Effector memory CD8-positive, alpha-beta T cell (primary cell): ENCODE data around the gene EP400.
A peak's percentile ranks its signal among the peaks of the same experiment; 100 is the strongest.

Source experiments
- ATAC-seq: fragments of 150-1000 bp; cut with Tn5 transposase; replicated peaks from 2 replicates; pipeline ENCODE4 v1.10.0; 2021; ENCODE audit warnings: mild to moderate bottlenecking, moderate library complexity
- DNase-seq, 3 experiments: peaks; one replicate each; pipeline ENCODE4 v3.0.0; 2021
- H3K27ac Mint-ChIP-seq, 2 donors: one replicate each; pipeline ENCODE4 v1.8.0; 2022; ENCODE audit warnings: mild to moderate bottlenecking in 2 of 2, mixed read lengths in 2 of 2, moderate library complexity in 2 of 2
- H3K27me3 Mint-ChIP-seq, 2 donors: one replicate each; pipeline ENCODE4 v1.8.0; 2022; ENCODE audit warnings: mixed read lengths in 2 of 2
- H3K36me3 Mint-ChIP-seq: one replicate; pipeline ENCODE4 v1.8.0; 2022; ENCODE audit warnings: mild to moderate bottlenecking, moderate library complexity, mixed read lengths; ENCODE audit not compliant: insufficient read depth
- H3K4me1 Mint-ChIP-seq, 2 donors: one replicate each; pipeline ENCODE4 v1.8.0; 2022; ENCODE audit warnings: low read depth in 2 of 2, mixed read lengths in 2 of 2
- H3K4me3 Mint-ChIP-seq, 2 donors: one replicate each; pipeline ENCODE4 v1.8.0; 2022; ENCODE audit warnings: mild to moderate bottlenecking in 2 of 2, mixed read lengths in 2 of 2, moderate library complexity in 2 of 2
- H3K9me3 Mint-ChIP-seq, 2 donors: one replicate each; pipeline ENCODE4 v1.8.0; 2022; ENCODE audit warnings: mixed read lengths in 2 of 2

The EP400 gene

GRCh38 chr12:132003846-132004245, 54.1 kb downstream of the EP400 start:
- no peak for ATAC-seq
- Mint-ChIP-seq H3K4me3 (no peak overlapping the region), H3K36me3 (peaks cover 60% of the 10 kb centered on the region), H3K9me3 (no peaks in the 10 kb centered on the region), H3K27ac (no peak overlapping the region), H3K4me1 (peaks cover 2 to 6% of the 10 kb centered on the region in 2 donors), H3K27me3 (no peaks in the 10 kb centered on the region)
- no peak for DNase-seq

GRCh38 chr12:132004946-132005345, 55.2 kb downstream of the EP400 start:
- no peak for ATAC-seq
- Mint-ChIP-seq H3K27me3 (no peaks in the 10 kb centered on the region), H3K4me3 (no peak overlapping the region), H3K36me3 (peaks cover 58% of the 10 kb centered on the region), H3K27ac (no peak overlapping the region), H3K4me1 (peaks cover 2 to 6% of the 10 kb centered on the region in 2 donors), H3K9me3 (no peaks in the 10 kb centered on the region)
- no peak for DNase-seq

GRCh38 chr12:132006056-132006680, 56.4 kb downstream of the EP400 start:
- Mint-ChIP-seq H3K4me1 (peaks cover 2 to 6% of the 10 kb centered on the region in 2 donors), H3K27ac (no peak overlapping the region), H3K36me3 (peaks cover 62% of the 10 kb centered on the region), H3K4me3 (no peak overlapping the region), H3K27me3 (no peaks in the 10 kb centered on the region), H3K9me3 (no peaks in the 10 kb centered on the region)
- ATAC-seq = no peak
- DNase-seq = no peak

GRCh38 chr12:132007041-132007440, 57.3 kb downstream of the EP400 start:
- peaks cover 63% of the 10 kb centered on the region for H3K36me3 Mint-ChIP-seq
- no peak overlapping the region for H3K4me3 Mint-ChIP-seq
- ATAC-seq = no peak
- H3K27me3 Mint-ChIP-seq = no peaks in the 10 kb centered on the region
- peaks cover 2 to 6% of the 10 kb centered on the region in 2 donors for H3K4me1 Mint-ChIP-seq
- no peak overlapping the region for H3K27ac Mint-ChIP-seq
- no peak for DNase-seq
- no peaks in the 10 kb centered on the region for H3K9me3 Mint-ChIP-seq

GRCh38 chr12:132009336-132009859, 59.7 kb downstream of the EP400 start:
- Mint-ChIP-seq H3K27ac (no peak overlapping the region), H3K4me1 (peaks cover 0 to 2% of the 10 kb centered on the region in 2 donors), H3K36me3 (peaks cover 77% of the 10 kb centered on the region), H3K4me3 (no peak overlapping the region), H3K27me3 (no peaks in the 10 kb centered on the region), H3K9me3 (no peaks in the 10 kb centered on the region)
- no peak for ATAC-seq
- DNase-seq = no peak

GRCh38 chr12:132012919-132013568, 63.3 kb downstream of the EP400 start:
- Mint-ChIP-seq H3K36me3 (peaks cover 73% of the 10 kb centered on the region), H3K4me3 (no peak overlapping the region)

GRCh38 chr12:132014092-132014914, 64.6 kb downstream of the EP400 start:
- no peaks in the 10 kb centered on the region for H3K4me1 Mint-ChIP-seq
- DNase-seq (no peak), ATAC-seq (no peak)
- H3K27ac Mint-ChIP-seq = peak overlapping the region in 1 of 2 donors; percentile 49
- peaks cover 73% of the 10 kb centered on the region for H3K36me3 Mint-ChIP-seq
- H3K27me3 Mint-ChIP-seq = no peaks in the 10 kb centered on the region
- no peak overlapping the region for H3K4me3 Mint-ChIP-seq
- no peaks in the 10 kb centered on the region for H3K9me3 Mint-ChIP-seq

More at GRCh38 chr12:132012919-132013568, 63.3 kb downstream of the EP400 start:
- no peak overlapping the region for H3K27ac Mint-ChIP-seq
- H3K4me1 Mint-ChIP-seq = no peaks in the 10 kb centered on the region
- H3K9me3 Mint-ChIP-seq = no peaks in the 10 kb centered on the region
- DNase-seq = no peak
- no peaks in the 10 kb centered on the region for H3K27me3 Mint-ChIP-seq
- no peak for ATAC-seq

GRCh38 chr12:132014915-132015280, 65.2 kb downstream of the EP400 start:
- peak overlapping the region in 1 of 2 donors; percentile 49 for H3K27ac Mint-ChIP-seq
- ATAC-seq (no peak), DNase-seq (no peak)
- H3K27me3 Mint-ChIP-seq = no peaks in the 10 kb centered on the region
- no peaks in the 10 kb centered on the region for H3K4me1 Mint-ChIP-seq
- H3K9me3 Mint-ChIP-seq = no peaks in the 10 kb centered on the region
- no peak overlapping the region for H3K4me3 Mint-ChIP-seq
- H3K36me3 Mint-ChIP-seq = peaks cover 74% of the 10 kb centered on the region

GRCh38 chr12:132015686-132016430, 66.1 kb downstream of the EP400 start:
- peaks cover 76% of the 10 kb centered on the region for H3K36me3 Mint-ChIP-seq
- H3K4me1 Mint-ChIP-seq = no peaks in the 10 kb centered on the region
- H3K4me3 Mint-ChIP-seq = no peak overlapping the region
- H3K9me3 Mint-ChIP-seq = no peaks in the 10 kb centered on the region
- no peaks in the 10 kb centered on the region for H3K27me3 Mint-ChIP-seq
- ATAC-seq (no peak), DNase-seq (no peak)
- no peak overlapping the region for H3K27ac Mint-ChIP-seq

GRCh38 chr12:132018193-132018916, 68.6 kb downstream of the EP400 start:
- Mint-ChIP-seq H3K27me3 (no peaks in the 10 kb centered on the region), H3K27ac (no peak overlapping the region), H3K4me3 (no peak overlapping the region), H3K4me1 (no peaks in the 10 kb centered on the region), H3K36me3 (peaks cover 69% of the 10 kb centered on the region), H3K9me3 (no peaks in the 10 kb centered on the region)
- DNase-seq (no peak), ATAC-seq (no peak)

GRCh38 chr12:132019891-132020290, 70.1 kb downstream of the EP400 start:
- no peak for ATAC-seq
- no peak overlapping the region for H3K4me3 Mint-ChIP-seq
- H3K9me3 Mint-ChIP-seq = no peaks in the 10 kb centered on the region
- no peak overlapping the region for H3K27ac Mint-ChIP-seq
- DNase-seq = no peak
- no peaks in the 10 kb centered on the region for H3K4me1 Mint-ChIP-seq
- H3K36me3 Mint-ChIP-seq = peaks cover 72% of the 10 kb centered on the region
- no peaks in the 10 kb centered on the region for H3K27me3 Mint-ChIP-seq

- H3K4me3 Mint-ChIP-seq = no peak overlapping the region
- H3K9me3 Mint-ChIP-seq = no peaks in the 10 kb centered on the region
- peaks cover 75% of the 10 kb centered on the region for H3K36me3 Mint-ChIP-seq
- DNase-seq (no peak), ATAC-seq (no peak)
- H3K4me1 Mint-ChIP-seq = no peaks in the 10 kb centered on the region
- H3K27me3 Mint-ChIP-seq = no peaks in the 10 kb centered on the region
- no peak overlapping the region for H3K27ac Mint-ChIP-seq
Measured at GRCh38 chr12:132020292-132020691, 70.5 kb downstream of the EP400 start.
